A673 (cell line): ENCODE results near the gene TAGAP. TPM values are rescaled to one million over a fixed set of nuclear protein-coding genes. Genes with fewer than 3 reads are reported as not detected.

Source experiments
- BruUV-seq: library from RNA; stranded (reverse); fragments of 400-500 nt; replicated peaks from 2 replicates; lab custom pipeline; 2021; lab: Mats Ljungman, UMichigan
- CTCF ChIA-PET: fragments of 300-600 bp; sonication (Branson Sonifier 250); formaldehyde crosslinking; loops from one replicate; lab custom pipeline; 2022; ENCODE audit warnings: antibody characterized with exemption; lab: Charles Lee
- POLR2A ChIA-PET: fragments of 300-600 bp; sonication (Branson Sonifier 250); formaldehyde crosslinking; loops from one replicate; lab custom pipeline; 2022; ENCODE audit warnings: antibody characterized with exemption; ENCODE audit not compliant: low non-redundant PET; lab: Charles Lee
- DNase-seq: peaks from one replicate; pipeline ENCODE4 v3.0.0-alpha.2; 2015; ENCODE audit warnings: low spot score
- H3K27ac ChIP-seq: fragments of 200-600 bp; sonication (generic); 2 replicates; pipeline ENCODE4 v1.5.1; 2016; ENCODE audit warnings: mixed run types, low read depth, mild to moderate bottlenecking, mixed read lengths, antibody characterized with exemption, low read length; ENCODE audit not compliant: poor library complexity, severe bottlenecking
- H3K27me3 ChIP-seq: fragments of 200-600 bp; sonication (generic); replicated peaks from 2 replicates; pipeline ENCODE4 v1.6.1; 2017; ENCODE audit warnings: mixed run types, low read depth, mild to moderate bottlenecking, mixed read lengths, antibody characterized with exemption, low read length; ENCODE audit not compliant: insufficient read depth, poor library complexity
- H3K36me3 ChIP-seq: fragments of 200-600 bp; sonication (generic); 2 replicates; pipeline ENCODE4 v1.6.1; 2016; ENCODE audit warnings: mixed run types, mild to moderate bottlenecking, mixed read lengths, antibody characterized with exemption, low read length; ENCODE audit not compliant: insufficient read depth, poor library complexity, severe bottlenecking
- H3K4me1 ChIP-seq: fragments of 200-600 bp; sonication (generic); 2 replicates; pipeline ENCODE4 v1.6.1; 2017; ENCODE audit warnings: mixed run types, mild to moderate bottlenecking, mixed read lengths, antibody characterized with exemption, low read length; ENCODE audit not compliant: insufficient read depth, poor library complexity, severe bottlenecking
- H3K4me3 ChIP-seq: fragments of 200-600 bp; sonication (generic); 2 replicates; pipeline ENCODE4 v1.5.1; 2016; ENCODE audit warnings: low read depth, mixed run types, mild to moderate bottlenecking, mixed read lengths, low read length; ENCODE audit not compliant: poor library complexity, severe bottlenecking
- H3K9me3 ChIP-seq: fragments of 200-600 bp; sonication (generic); 2 replicates; pipeline ENCODE4 v1.6.1; 2016; ENCODE audit warnings: mixed run types, low read depth, mild to moderate bottlenecking, mixed read lengths, antibody characterized with exemption, low read length; ENCODE audit not compliant: poor library complexity, severe bottlenecking
- EZH2 ChIP-seq: fragments of 200-600 bp; sonication (generic); IDR thresholded peaks from 2 replicates; pipeline ENCODE4 v1.6.1; 2017; ENCODE audit warnings: borderline replicate concordance, low read depth, mild to moderate bottlenecking, mixed read lengths, antibody characterized with exemption, low read length; ENCODE audit not compliant: poor library complexity, severe bottlenecking
- intact Hi-C: fragments of 100-400 bp; cut with micrococcal nuclease; formaldehyde crosslinking; loops from one replicate; pipeline ENCODE4 v1.10.0; 2022; ENCODE audit not compliant: unreplicated experiment
- total RNA-seq: library from RNA; stranded (reverse); gene quantifications from 2 replicates; pipeline ENCODE4 v1.2.3, GENCODE V29; 2021
- TF ChIP-seq, protein P1 (sequence below): fragments of 300-800, 200-600 bp; sonication (generic); conservative IDR thresholded peaks from 2 replicates; pipeline ENCODE4 v1.5.1; 2017; ENCODE audit warnings: low read depth, mild to moderate bottlenecking, antibody characterized with exemption, low read length, moderate library complexity, mixed read lengths

TAGAP gene
- total RNA-seq, 1 experiment from 2014 or later, result not detected

GRCh38 chr6:159089443-159089842, 44.7 kb upstream of the TAGAP start:
- POLR2A ChIA-PET, result no interaction called here
- Histone ChIP-seq H3K4me1 (no peaks in the 10 kb centered on the region), H3K36me3 (no peaks in the 10 kb centered on the region), H3K27me3 (no peaks in the 10 kb centered on the region), H3K27ac (no peak overlapping the region), H3K9me3 (no peaks in the 10 kb centered on the region), H3K4me3 (no peak overlapping the region)
- no peak for DNase-seq
- intact Hi-C loops, result no loop called here
- BruUV-seq, result no TSS peak
- CTCF ChIA-PET, result no interaction called here
- TF ChIP-seq, protein P1, sequence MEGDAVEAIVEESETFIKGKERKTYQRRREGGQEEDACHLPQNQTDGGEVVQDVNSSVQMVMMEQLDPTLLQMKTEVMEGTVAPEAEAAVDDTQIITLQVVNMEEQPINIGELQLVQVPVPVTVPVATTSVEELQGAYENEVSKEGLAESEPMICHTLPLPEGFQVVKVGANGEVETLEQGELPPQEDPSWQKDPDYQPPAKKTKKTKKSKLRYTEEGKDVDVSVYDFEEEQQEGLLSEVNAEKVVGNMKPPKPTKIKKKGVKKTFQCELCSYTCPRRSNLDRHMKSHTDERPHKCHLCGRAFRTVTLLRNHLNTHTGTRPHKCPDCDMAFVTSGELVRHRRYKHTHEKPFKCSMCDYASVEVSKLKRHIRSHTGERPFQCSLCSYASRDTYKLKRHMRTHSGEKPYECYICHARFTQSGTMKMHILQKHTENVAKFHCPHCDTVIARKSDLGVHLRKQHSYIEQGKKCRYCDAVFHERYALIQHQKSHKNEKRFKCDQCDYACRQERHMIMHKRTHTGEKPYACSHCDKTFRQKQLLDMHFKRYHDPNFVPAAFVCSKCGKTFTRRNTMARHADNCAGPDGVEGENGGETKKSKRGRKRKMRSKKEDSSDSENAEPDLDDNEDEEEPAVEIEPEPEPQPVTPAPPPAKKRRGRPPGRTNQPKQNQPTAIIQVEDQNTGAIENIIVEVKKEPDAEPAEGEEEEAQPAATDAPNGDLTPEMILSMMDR, result no peak
- no peak for TF ChIP-seq EZH2

GRCh38 chr6:159086033-159086618, 41.3 kb upstream of the TAGAP start:
- Histone ChIP-seq H3K9me3 (no peaks in the 10 kb centered on the region), H3K27ac (no peak overlapping the region), H3K36me3 (no peaks in the 10 kb centered on the region), H3K27me3 (no peaks in the 10 kb centered on the region), H3K4me3 (no peak overlapping the region), H3K4me1 (no peaks in the 10 kb centered on the region)
- TF ChIP-seq, protein P1, result no peak
- no peak for TF ChIP-seq EZH2
- no peak for DNase-seq
- CTCF ChIA-PET, result no interaction called here
- intact Hi-C loops, result no loop called here
- no TSS peak for BruUV-seq
- POLR2A ChIA-PET, result no interaction called here

- Histone ChIP-seq H3K4me3 (no peak overlapping the region), H3K36me3 (no peaks in the 10 kb centered on the region), H3K27ac (no peak overlapping the region), H3K27me3 (no peaks in the 10 kb centered on the region), H3K9me3 (no peaks in the 10 kb centered on the region), H3K4me1 (no peaks in the 10 kb centered on the region)
- intact Hi-C loops, result no loop called here
- no peak for DNase-seq
- no TSS peak for BruUV-seq
- ChIA-PET CTCF (no interaction called here), POLR2A (no interaction called here)
- no peak for TF ChIP-seq EZH2
- TF ChIP-seq, protein P1, result no peak
Observed at GRCh38 chr6:159085396-159085895, 40.7 kb upstream of the TAGAP start.
